ENCODE measurements around the gene EVX2. TPM values are rescaled to one million over a fixed set of nuclear protein-coding genes. Genes with fewer than 3 reads are reported as not detected.

Gene EVX2
- total and polyA plus RNA-seq, 9 of the 15 experiments (the other 6 are each of a cell fraction or from before 2014, with no cell fraction given): not detected

GRCh38 chr2:176111309-176111663 is 27.5 kb upstream of the EVX2 start:
- POLR2A ChIA-PET: interaction anchor here (0.5 to 0.7 kb wide), 2 partner anchors 74 to 1299 kb away, joined by 3 to 4 read pairs; no protein-coding TSS in a partner anchor
- in situ Hi-C loops (cut with MboI): no loop called here
- TF ChIP-seq ZBTB40 (IDR thresholded peaks at IDR 0.05): no peak
- TF ChIP-seq ZBTB40 (CRISPR knock-in tag; IDR thresholded peaks at IDR 0.05): no peak
- peak; percentile 37 to 63 for TF ChIP-seq RAD21 (CRISPR knock-in tag; conservative IDR thresholded peaks at IDR 0.05 in 1 of 2, IDR thresholded peaks at IDR 0.05 in 1 of 2)
- 0 out of 2 replicates have a peak, but pooled peaks have one; percentile 42 for TF ChIP-seq XRCC5 (IDR thresholded peaks at IDR 0.05; ENCODE audit: low read depth, low read length)
- TF ChIP-seq CXXC5 (CRISPR knock-in tag; IDR thresholded peaks at IDR 0.05): peak; percentile 30; the same call in 1 of the 2 replicates
- peak; percentile 81 for TF ChIP-seq CTCFL (IDR thresholded peaks at IDR 0.05; ENCODE audit: borderline replicate concordance, insufficient read depth, low read depth, low read length, poor library complexity, severe bottlenecking)

More at GRCh38 chr2:176111309-176111663, 27.5 kb upstream of the EVX2 start:
- Histone ChIP-seq H3K27ac (ENCODE audit: extremely low read depth, low read depth, low read length) (no peak overlapping the region), H3K36me3 (ENCODE audit: control insufficient read depth, insufficient read depth, low read length) (no peaks in the 10 kb centered on the region), H3K9ac (ENCODE audit: insufficient read depth in 1 of 2, low read depth in 2 of 2, low read length in 2 of 2) (no peak overlapping the region), H3K27me3 (ENCODE audit: control insufficient read depth in 2 of 2, insufficient read depth in 2 of 2, low read length in 2 of 2) (peaks cover 47 to 52% of the 10 kb centered on the region in 2 experiments), H3K4me3 (no peak overlapping the region), H3K9me1 (ENCODE audit: control insufficient read depth, insufficient read depth, low read length) (no peaks in the 10 kb centered on the region), H3K9me3 (replicated peaks; ENCODE audit: control insufficient read depth, insufficient read depth, low read depth, low read length) (no peaks in the 10 kb centered on the region), H3K4me1 (replicated peaks in 1 of 2; ENCODE audit: control insufficient read depth in 2 of 2, insufficient read depth in 2 of 2, low read length in 2 of 2) (peaks cover 0 to 14% of the 10 kb centered on the region in 2 experiments; a peak in 1 of 5 replicates), H4K20me1 (replicated peaks; ENCODE audit: control insufficient read depth, insufficient read depth, low read length) (no peaks in the 10 kb centered on the region), H2AFZ (ENCODE audit: low read depth, low read length) (no peak overlapping the region), H3K79me2 (ENCODE audit: control insufficient read depth, insufficient read depth, low read length) (no peaks in the 10 kb centered on the region), H3K4me2 (ENCODE audit: insufficient read depth, low read length) (no peak overlapping the region; the same call in 1 of the 2 replicates)
- FAIRE-seq (peak; percentile 90), DNase-seq (ENCODE audit: extremely low read depth in 1 of 4, low spot score in 3 of 4) (peak; percentile 70 to 74 (median 72)), ATAC-seq (peak; percentile 91)
- intact Hi-C loops (cut with micrococcal nuclease): no loop called here
- no TSS peak for BruUV-seq (replicated peaks)
- CTCF ChIA-PET (ENCODE audit: low intra/inter-chr PET ratio): interaction anchor here (0.8 kb wide), 1 partner anchor 527 kb away, joined by 3 read pairs; no protein-coding TSS in a partner anchor
- WGBS (ENCODE audit: insufficient coverage, low coverage, missing lambda C conversion rate): under 1% methylated on average over 16 of the region's 16 CpGs
